ENCODE data around the gene C1orf122. TPM values are rescaled to one million over a fixed set of nuclear protein-coding genes. Genes with fewer than 3 reads are reported as not detected.
"Not testable (repeated sequence)": the region's sequence is repeated elsewhere in the genome, so short reads cannot be mapped to it uniquely, and the experiment has no call there.

C1orf122 gene
- total RNA-seq (2014; rRNA removed; shearing (Covaris generic)) = 54.1 and 60.5 TPM in 2 replicates

DNA sequence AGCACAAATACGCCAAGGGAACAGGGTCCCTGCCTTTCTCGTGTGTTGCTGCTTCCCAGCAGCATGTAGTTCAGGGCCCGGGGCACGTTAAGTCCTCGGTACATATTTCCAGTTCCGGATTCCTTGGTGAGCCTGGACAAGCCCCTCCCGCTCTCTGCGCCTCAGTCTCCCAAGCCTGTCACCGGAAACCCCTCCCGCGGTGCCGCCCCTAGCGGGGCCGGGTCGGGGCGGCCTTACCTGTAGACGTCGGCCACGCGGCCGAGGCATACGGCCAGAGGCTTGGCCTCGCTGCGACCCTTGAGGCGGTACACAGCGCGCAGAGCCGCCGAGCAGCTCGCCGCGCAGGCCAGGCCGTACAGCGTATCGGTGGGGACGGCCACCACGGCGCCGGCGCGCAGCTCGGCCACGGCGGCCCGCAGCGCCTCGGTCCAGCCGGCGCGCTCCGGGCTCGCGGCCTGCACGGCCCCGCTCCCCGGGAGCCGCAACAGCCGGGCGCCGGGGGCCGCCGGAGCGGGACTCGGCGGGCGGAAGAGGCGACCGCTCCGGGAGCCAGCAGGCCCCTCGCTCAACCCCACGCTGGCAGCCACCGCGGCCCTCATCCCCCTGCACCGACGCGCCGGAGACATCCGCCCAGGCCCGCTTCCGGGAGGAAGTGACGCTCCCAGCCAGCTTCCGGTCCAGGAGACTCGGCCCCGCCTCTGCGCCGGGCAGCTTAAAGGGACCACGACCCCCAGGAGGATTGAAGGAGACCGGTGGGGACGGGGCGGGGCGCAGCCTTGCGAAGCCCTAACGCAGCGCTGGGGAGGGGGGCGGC, at the start of gene C1orf122, which contains the start of gene YRDC:
C1orf122 (plus strand) TSS at position 236 of the 814 bp plus-strand sequence. CDS start 615 bp downstream, outside the sequence.
YRDC (minus strand) TSS at position 654 of the 814 bp plus-strand sequence; CDS start at position 626, 28 bp downstream.
- DNase-seq (ENCODE audit: low read depth) = peak; percentile 97

DNA sequence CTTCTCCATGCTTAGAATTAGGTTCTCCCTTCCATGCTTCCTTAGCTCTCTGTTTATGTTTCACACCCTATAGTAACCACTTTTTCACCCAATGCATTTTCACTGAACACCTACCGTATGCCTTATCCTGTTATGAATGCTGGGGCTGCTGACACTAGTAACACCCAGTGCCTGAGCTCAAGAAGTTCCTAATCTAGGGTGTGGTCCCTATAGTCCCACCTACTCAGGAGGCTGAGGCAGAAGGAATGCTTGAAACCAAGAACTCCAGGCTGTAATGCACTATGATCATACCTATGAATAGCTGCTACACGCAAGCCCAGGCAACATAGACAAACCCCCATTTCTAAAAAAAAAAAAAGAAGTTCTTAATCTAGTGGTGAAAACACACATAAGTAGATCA, 48.1 kb upstream of the C1orf122 start:
- no peak for DNase-seq (ENCODE audit: low read depth)

DNA sequence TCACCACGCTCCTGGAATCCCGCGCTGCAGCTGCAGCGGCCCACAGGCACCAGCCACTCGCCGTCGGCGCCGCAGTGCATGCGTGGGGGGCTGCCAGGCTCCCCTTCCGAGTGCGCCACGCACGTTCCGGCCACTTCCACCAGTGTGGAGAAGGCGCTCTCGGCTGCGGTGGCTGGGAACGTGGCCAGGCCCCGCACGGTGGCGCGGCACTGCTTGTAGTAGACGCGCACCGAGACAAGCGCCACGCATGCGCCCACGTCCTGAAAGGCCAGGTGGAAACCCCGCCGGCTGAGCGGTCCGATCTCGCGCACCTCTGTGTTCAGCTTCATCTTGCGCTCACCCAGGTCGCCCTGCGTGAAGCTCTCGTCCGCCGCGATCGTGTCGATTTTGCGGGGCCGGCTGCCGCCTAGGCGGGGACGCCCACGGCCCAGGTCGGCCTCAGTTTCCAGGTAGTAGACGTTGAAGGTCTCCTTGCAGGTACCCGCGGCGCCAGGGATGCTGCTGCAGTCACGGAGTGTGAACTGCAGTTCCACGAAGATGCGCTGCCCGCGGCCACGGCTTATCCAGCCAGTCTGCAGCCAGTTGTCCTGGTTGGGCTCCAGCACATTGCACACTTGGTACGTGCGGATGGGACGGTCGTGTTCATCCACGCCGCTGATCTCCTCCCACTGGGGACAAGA, 46.0 kb upstream of the C1orf122 start:
- DNase-seq (ENCODE audit: low read depth) = no peak

DNA sequence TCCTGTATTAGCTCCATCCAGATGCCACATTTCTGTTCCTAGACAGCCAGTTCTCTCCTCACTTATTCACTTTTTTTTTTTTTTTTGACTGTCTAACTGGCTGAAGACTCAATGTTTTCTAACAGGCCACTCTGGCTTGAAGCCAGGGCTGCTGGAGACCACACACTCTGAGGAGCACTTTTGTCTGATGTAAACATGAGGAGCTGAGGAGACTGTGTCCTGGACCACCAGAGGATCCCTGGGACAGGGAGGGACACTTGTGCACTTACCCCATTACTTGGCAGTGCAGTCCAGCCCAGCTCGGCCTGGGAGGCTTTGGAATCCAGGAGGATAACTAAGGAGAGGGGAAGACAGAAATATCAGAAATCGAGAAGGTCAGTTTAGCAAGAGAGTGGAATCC, 45.1 kb upstream of the C1orf122 start:
- DNase-seq (ENCODE audit: low read depth) = no peak

DNA sequence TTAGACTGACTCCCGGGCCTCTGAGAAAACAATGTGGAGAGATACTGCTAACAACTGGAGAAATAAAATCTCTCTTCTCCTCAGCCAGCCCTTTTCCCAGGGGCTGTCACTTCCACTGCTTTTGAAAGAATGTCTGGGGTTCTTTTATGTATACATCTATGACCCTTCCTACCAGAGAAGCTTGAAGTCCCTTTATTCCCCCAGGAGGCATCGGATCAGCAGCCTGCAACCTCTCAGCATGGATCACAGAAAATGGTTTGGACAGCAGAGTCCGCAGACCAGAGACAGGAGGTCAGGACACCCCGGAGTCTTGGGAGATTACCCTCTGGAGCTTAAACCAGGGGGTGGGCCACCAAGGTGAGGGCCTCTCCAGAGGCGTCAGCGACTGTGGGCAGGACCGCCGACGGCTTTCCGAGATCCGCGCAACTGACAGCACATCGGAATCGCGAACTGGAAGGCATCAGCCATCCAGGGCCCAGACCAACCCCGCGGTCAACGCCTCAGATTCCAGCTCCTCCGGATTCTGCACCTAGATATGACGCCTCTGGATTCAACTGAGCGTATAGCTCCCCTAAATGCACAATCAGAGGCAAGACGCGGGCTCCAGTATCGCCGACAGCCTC, 43.7 kb upstream of the C1orf122 start:
- no peak for DNase-seq (ENCODE audit: low read depth)

DNA sequence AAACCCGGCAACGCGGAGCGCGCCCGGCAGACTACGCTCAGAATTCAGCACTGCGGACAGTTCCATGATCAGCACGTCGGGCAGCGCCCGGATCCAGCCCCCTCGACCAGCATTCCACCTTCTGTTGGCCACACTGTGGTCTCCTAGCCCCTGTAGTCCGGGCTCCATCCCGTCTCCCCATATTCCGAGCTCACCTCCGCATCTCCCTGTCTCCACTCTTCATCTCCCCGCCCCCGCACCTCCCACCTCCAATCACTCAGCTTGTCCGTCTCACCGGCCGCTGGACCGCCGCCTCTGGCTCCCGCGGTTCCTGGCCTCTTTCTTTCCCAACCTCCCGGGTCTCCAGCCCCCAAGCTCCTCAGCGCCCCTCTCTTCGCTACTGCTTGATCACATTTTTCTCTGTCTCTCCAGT, 43.2 kb upstream of the C1orf122 start:
- peak; percentile 61 for DNase-seq (ENCODE audit: low read depth)

DNA sequence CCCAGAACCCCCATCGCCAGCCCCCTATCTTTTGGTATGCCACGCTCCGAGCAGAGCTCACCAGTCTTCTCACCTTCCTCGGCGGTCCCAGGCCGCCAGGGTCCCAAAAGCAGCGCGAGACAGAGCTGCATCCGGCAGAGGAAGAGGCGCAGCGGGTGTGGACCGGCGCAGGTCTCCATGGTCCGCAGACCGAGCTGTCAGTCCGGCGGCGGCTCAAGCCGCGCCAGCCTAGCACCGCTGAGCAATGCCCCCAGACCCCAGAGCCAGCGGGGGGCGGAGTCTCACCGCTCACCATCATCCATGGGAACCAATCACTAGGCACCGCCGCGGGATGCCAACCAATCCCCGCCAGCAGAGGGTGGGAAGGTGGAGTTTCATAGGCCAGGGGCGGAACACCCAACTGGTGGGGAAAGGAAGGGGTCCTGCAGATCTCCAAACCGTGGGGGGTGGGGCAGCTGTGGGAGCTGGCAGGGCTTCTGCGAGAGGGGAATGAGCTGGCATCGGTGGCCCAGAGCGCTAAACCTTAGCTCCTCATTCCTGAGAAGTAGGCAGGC, 42.6 kb upstream of the C1orf122 start, which contains the start of gene EPHA10:
EPHA10 (minus strand) TSS at position 233 of the 554 bp plus-strand sequence; CDS start at position 179, 54 bp downstream.
- peak; percentile 28 for DNase-seq (ENCODE audit: low read depth)

DNA sequence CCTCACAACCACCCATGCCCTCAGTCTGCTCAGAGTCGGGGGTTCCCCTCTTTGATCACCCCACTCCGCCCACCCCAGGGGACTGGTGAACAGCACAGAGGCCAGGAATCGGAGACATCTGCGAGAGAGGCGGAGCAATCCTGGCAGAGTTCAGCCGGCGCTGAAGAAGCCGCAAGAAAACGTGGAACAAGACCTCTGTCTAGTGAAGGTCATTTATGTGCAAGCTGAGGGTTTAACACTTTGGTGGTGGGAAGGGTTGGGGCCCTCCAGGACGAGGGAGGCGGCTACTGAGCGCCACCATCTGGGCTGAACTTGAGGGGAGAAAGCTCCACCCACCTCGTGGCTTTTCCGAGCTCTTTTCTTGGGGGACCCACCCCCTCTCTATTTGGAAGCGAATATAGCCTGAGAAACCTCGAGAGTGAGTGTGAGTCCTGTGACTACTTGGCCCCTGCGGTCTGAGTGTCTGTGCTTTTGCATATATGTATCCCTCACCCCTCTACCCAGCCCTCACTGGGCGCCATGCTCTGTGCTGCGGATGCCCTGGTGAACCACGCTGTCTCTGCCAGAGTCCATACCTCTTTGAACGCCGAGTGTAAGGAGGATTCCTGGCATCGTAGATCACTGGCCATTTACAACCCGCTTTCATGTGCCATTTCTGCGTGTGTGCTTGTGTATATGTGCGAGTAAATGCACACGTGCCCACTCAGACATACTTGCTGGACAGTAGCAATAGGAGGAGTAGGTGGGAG, 41.5 kb upstream of the C1orf122 start:
- peak; percentile 32 for DNase-seq (ENCODE audit: low read depth)

DNA sequence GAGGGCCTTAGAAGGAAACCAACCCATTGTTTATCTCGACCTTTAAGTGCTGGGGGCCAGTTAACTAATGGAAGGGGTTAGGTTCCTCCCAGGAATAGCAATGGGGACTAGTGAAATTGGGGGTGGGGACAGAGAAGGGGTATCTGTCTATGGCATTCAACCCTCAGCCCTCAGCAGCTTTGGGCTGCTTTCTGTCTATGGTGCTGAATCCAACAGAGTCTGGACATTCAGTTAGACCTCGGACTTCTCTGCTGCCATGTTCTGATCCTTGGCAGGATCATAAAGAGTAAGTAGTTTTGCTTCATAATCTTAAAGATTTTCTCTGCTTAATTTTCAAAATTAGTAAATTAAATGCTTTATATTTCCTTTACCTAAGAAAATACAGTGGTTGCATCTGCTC, 40.1 kb upstream of the C1orf122 start:
- no peak for DNase-seq (ENCODE audit: low read depth)

DNA sequence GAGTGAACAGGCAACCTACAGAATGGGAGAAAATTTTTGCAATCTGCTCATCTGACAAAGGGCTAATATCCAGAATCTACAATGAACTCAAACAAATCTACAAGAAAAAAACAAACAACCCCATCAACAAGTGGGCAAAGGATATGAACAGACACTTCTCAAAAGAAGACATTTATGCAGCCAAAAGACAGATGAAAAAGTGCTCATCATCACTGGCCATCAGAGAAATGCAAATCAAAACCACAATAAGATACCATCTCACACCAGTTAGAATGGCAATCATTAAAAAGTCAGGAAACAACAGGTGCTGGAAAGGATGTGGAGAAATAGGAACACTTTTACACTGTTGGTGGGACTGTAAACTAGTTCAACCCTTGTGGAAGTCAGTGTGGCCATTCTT, 36.1 kb upstream of the C1orf122 start:
- DNase-seq (ENCODE audit: low read depth) = not testable (repeated sequence)

DNA sequence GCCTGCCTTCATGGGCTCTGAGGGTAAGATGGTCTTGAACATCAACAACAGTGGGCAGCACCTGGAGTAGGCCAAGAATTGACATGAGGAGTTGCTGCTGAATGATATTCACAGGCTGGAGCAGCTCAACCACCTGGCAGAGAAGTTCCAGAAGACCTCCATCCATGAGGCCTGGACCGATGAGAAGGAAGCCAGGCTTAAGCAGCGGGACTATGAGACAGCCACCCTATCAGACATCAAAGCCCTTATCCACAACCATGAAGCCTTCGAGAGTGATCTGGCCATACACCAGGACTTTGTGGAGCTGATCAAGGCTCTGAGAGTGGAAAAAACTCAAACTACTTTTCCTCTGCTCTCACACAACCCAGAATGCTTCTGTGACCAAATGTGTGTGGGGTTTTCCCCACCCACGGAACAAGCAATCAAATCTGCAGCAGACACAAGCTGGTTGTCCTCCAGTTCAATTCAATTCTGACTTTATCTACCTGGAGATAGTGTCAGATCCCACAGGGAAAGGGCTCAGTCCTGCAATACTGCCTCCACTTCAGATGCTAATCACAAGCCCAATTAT, 30.6 kb upstream of the C1orf122 start:
- no peak for DNase-seq (ENCODE audit: low read depth)

DNA sequence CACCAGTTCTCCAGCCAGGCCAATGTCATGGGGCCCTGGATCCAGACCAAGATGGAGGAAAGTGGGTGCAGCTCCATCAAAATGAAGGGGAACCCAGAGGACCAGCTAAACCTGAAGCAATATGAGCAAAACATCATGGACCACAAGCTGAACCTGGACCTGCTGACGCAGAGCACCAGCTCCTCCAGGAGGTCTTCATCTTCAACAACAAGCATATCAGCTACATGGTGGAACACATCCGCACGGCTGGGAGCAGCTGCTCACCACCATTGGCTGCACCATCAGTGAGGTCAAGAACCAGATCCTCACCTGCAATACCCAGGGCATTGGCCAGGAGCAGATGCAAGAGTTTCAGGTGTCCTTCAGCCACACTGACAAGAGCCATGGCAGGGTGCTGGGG, 28.9 kb upstream of the C1orf122 start:
- DNase-seq (ENCODE audit: low read depth) = no peak

DNA sequence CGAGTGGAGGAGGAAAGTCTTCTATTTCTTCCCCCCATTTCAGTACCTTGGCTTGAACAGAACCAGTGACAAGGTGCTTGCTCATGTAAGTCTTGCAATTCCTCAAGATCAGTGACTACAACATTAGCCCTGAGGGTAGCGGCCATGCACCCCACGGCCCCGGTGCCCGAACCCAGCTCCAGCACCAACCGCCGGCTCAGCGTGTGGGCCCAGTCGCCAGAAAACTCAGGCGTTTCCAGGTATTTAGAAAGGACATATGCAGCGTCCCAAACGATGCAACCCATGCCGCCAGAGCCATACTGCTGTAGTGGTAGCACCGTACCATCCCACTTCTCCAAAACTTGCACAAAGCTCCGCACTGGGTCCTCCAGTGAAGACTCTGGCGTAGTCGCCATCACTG, 25.1 kb upstream of the C1orf122 start:
- DNase-seq (ENCODE audit: low read depth) = no peak

DNA sequence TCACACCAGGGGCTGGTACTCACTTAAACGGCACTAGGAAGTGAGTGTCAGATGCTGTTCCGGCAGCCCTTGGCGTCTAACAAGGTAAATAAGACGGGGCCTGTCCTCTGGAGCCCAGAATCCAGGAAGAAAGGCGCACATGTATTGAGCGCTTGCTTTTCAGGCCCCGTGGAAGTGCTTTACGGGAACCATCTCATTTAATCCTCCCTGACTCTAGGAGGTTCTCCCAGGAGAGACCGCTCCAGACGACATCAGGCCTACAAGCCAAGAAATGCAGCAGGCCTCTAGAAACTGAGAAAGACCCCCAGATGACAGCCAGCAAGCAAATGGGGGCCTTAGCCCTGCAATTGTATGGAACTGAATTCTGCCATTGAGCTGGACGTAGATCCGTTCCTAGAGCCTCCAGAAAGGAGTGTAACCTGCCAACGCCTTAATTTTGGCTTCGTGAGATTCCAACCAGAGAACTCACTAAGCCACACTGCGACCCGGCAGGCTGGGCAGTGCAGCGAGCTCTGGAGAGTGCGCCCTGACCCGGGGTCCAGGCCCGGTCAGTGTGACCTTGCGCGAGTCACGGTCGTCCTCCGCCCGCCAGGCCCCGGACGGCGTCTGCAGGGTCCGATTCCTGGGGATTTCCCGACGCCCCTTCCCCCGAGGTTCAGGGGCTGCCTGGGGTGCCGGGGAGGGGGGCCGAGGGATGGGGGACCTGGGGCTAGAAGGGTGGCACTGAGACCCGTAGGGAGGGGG, 14.5 kb upstream of the C1orf122 start:
- DNase-seq (ENCODE audit: low read depth) = no peak

DNA sequence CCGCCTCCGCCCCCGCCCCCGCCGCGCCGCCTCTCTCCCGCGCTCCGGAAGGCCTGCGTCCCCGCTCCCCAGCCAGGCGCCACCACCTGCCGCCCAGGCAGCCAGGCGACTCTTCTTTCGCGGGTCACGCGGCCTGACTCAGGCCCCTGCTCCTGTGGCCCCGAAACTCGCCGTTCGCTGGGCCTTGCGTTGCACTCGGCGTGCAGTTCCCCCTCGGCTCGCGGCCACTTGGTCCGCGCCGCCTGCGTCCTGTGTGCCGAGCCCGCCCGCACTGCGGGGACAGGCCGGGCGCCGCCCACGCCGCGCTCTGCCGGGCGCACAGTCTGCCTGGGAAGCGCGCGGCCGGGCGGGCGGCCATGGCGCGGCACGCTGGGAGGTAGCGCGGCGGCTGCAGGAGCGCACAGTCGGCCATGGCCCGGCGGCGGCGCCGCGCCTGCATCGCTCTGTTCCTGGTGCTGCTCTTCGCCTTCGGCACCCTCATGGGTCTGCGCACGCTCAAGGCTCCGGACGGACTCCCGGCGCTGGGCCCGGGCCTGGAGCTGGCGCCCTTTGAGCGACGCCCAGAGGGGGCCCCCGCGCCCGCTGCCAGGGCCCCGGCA, 13.7 kb upstream of the C1orf122 start, which contains the start of gene MANEAL:
MANEAL (plus strand) TSS at position 75 of the 599 bp plus-strand sequence; CDS start at position 411, 336 bp downstream.
- peak; percentile 68 for DNase-seq (ENCODE audit: low read depth)

DNA sequence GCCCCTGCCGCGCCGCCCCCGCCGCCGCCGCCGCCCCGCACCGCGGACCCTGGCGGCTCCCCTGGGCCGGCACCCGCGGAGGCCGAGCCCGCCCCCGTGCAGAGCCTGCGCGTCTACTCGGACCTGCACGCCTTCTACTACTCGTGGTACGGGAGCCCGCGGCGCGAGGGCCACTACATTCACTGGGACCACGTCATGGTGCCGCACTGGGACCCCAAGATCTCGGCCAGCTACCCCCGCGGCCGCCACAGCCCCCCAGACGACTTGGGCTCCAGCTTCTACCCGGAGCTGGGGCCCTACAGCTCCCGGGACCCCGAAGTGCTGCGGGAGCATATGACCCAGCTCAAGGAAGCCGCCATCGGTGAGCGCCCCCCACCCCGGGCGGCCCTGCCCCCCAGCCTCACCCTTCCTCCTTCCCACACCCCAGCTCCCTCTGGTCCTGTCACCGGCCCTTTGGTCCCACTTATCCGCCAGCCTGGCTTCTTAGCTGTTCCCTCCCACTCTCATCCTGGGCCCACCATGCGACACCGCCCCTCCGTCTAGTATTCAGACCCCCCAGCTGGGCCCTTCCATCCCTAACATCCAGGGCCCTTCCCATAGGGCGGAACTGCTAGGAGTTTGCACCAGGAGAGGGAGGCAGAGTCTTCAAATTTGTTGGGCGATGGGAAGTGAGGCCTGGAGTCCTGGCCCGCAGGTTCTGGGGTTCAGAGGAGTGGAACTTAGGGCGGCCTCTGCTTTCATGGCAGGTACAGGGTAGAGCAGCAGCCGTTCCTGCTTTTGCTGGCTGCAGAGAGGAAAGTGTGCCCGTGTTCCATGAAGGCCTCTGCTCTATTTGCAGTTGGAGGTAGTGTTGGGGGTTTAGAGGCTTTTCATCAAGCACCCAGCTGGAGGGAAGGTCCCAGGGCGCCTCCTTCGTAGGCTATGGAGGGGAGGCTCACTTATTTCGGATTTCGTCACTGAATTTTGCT, 12.9 kb upstream of the C1orf122 start:
- no peak for DNase-seq (ENCODE audit: low read depth)

DNA sequence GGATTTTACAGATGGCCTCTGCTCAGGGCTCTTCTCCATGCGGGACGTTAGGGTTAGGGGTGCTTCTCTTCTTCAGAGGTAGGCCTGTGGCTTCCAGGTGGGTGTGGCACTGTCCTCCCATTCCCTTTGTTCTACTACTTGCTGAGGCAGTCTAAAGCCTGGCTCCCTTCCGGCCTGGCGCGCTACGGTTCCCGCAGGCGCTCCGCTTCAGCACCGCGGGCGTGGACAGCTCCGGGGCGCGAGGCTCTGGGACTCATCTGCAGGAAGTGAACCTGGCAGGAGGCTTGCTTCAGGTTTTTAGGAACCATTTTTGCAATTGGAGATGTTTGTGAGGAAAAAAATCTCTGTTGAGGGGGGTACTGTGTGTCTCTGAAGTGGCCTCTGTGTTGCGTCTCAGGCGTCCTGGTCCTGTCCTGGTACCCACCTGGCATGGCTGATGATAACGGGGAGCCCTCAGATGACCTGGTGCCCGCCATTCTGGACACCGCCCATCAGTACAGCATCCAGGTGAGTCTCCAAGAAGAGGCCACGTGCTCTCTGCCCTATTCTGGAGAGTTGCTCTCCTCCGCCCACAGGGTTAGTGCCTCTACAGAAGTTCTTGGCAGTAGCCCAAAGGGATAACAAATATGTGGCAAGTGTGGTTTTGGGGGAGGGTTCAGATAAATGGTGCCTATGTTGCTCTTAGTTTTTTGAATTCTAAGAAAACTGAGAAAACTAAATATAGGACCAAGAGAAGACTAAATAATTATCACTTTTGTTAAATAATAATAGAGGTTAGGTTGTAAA, 12.1 kb upstream of the C1orf122 start:
- peak; percentile 75 for DNase-seq (ENCODE audit: low read depth)

Data from Daoy (cell line).